Measurements from ENCODE around the gene KRT6A. TPM values are rescaled to one million over a fixed set of nuclear protein-coding genes. Genes with fewer than 3 reads are reported as not detected.

The KRT6A gene
- polyA plus RNA-seq, 1 donor (not counting 4 experiments of a cell fraction or from before 2014, with no cell fraction given), result 12,338 TPM

- peak overlapping the region; percentile 19 to 70 (median 55) for H3K4me3 ChIP-seq (ENCODE audit: control insufficient read depth in 2 of 3, extremely low read depth in 1 of 3, insufficient read depth in 2 of 3, low read depth in 1 of 3, low read length in 3 of 3)
- H3K9me1 ChIP-seq (ENCODE audit: control insufficient read depth, extremely low read depth, insufficient read depth, low read length), result no peaks in the 10 kb centered on the region
- peak overlapping the region; percentile 36 for H2AFZ ChIP-seq (ENCODE audit: control insufficient read depth, low read length)
- TF ChIP-seq CTCF (optimal IDR thresholded peaks at IDR 0.05 in 1 of 3, IDR thresholded peaks at IDR 0.05 in 1 of 3, conservative IDR thresholded peaks at IDR 0.05 in 1 of 3; ENCODE audit: extremely low read depth in 1 of 3, insufficient read depth in 2 of 3, low read length in 3 of 3) (no peak), EZH2 (IDR thresholded peaks at IDR 0.05; ENCODE audit: low read length) (no peak)
- FAIRE-seq (no peak), DNase-seq (ENCODE audit: low read depth, low spot score) (peak; percentile 75)
- peaks cover under 1% of the 10 kb centered on the region for H4K20me1 ChIP-seq (ENCODE audit: control insufficient read depth, extremely low read depth, insufficient read depth, low read length)
- no peaks in the 10 kb centered on the region for H3K36me3 ChIP-seq (ENCODE audit: control insufficient read depth in 2 of 2, extremely low read depth in 1 of 2, insufficient read depth in 2 of 2, low read length in 2 of 2)
- H3K9ac ChIP-seq (ENCODE audit: control insufficient read depth, extremely low read depth, insufficient read depth, low read length), result peak overlapping the region; percentile 92
- H3K27me3 ChIP-seq (ENCODE audit: control insufficient read depth, extremely low read depth, insufficient read depth, low read length), result no peaks in the 10 kb centered on the region
- H3K27ac ChIP-seq (ENCODE audit: control insufficient read depth, insufficient read depth, low read length), result peak overlapping the region; percentile 98
- dilution Hi-C loops (cut with MboI; ENCODE audit: extremely low pct_ligation_motif_present, low sequenced_read_pairs), result no loop called here
- peak overlapping the region; percentile 96 for H3K4me2 ChIP-seq (ENCODE audit: control insufficient read depth, extremely low read depth, insufficient read depth, low read depth, low read length)
- no peaks in the 10 kb centered on the region for H3K9me3 ChIP-seq (ENCODE audit: control insufficient read depth, low read depth, low read length)
- H3K4me1 ChIP-seq (ENCODE audit: control insufficient read depth, extremely low read depth, insufficient read depth, low read length), result peaks cover 64% of the 10 kb centered on the region
- H3K79me2 ChIP-seq (ENCODE audit: control insufficient read depth, insufficient read depth, low read length), result peaks cover 1% of the 10 kb centered on the region
Observed at GRCh38 chr12:52524898-52525591, 32.0 kb upstream of the KRT6A start.

- Histone ChIP-seq H3K9me1 (ENCODE audit: control insufficient read depth, extremely low read depth, insufficient read depth, low read length) (no peaks in the 10 kb centered on the region), H4K20me1 (ENCODE audit: control insufficient read depth, extremely low read depth, insufficient read depth, low read length) (peaks cover 8% of the 10 kb centered on the region), H3K4me3 (ENCODE audit: control insufficient read depth in 2 of 3, extremely low read depth in 1 of 3, insufficient read depth in 2 of 3, low read depth in 1 of 3, low read length in 3 of 3) (peak overlapping the region in 2 of 3 experiments; percentile 4 to 64), H3K36me3 (ENCODE audit: control insufficient read depth in 2 of 2, extremely low read depth in 1 of 2, insufficient read depth in 2 of 2, low read length in 2 of 2) (peaks cover 0 to 4% of the 10 kb centered on the region in 2 experiments), H3K9ac (ENCODE audit: control insufficient read depth, extremely low read depth, insufficient read depth, low read length) (peak overlapping the region; percentile 92), H3K4me1 (ENCODE audit: control insufficient read depth, extremely low read depth, insufficient read depth, low read length) (peaks cover 64% of the 10 kb centered on the region), H3K79me2 (ENCODE audit: control insufficient read depth, insufficient read depth, low read length) (peaks cover 8% of the 10 kb centered on the region), H2AFZ (ENCODE audit: control insufficient read depth, low read length) (no peak overlapping the region), H3K9me3 (ENCODE audit: control insufficient read depth, low read depth, low read length) (no peaks in the 10 kb centered on the region), H3K27me3 (ENCODE audit: control insufficient read depth, extremely low read depth, insufficient read depth, low read length) (no peaks in the 10 kb centered on the region), H3K4me2 (ENCODE audit: control insufficient read depth, extremely low read depth, insufficient read depth, low read depth, low read length) (peak overlapping the region; percentile 96), H3K27ac (ENCODE audit: control insufficient read depth, insufficient read depth, low read length) (peak overlapping the region; percentile 98)
- DNase-seq (ENCODE audit: low read depth, low spot score), result peak; percentile 75
- FAIRE-seq, result no peak
- dilution Hi-C loops (cut with MboI; ENCODE audit: extremely low pct_ligation_motif_present, low sequenced_read_pairs), result no loop called here
- TF ChIP-seq CTCF (optimal IDR thresholded peaks at IDR 0.05 in 1 of 3, IDR thresholded peaks at IDR 0.05 in 1 of 3, conservative IDR thresholded peaks at IDR 0.05 in 1 of 3; ENCODE audit: extremely low read depth in 1 of 3, insufficient read depth in 2 of 3, low read length in 3 of 3), result no peak
- no peak for TF ChIP-seq EZH2 (IDR thresholded peaks at IDR 0.05; ENCODE audit: low read length)
Observed at GRCh38 chr12:52524241-52524897, 31.3 kb upstream of the KRT6A start.

Data from keratinocyte (primary cell).